Activated T-cell treated with anti-CD3 and anti-CD28 coated beads, Interleukin-2, amount 50 U/mL, for 4 hours (primary cell): ENCODE results near the gene PEX6. TPM values are rescaled to one million over a fixed set of nuclear protein-coding genes. Genes with fewer than 3 reads are reported as not detected.
"Not testable (repeated sequence)": the region's sequence is repeated elsewhere in the genome, so short reads cannot be mapped to it uniquely, and the experiment has no call there.

Experiments
- ATAC-seq, 2 donors: fragments of 200-7000 bp; cut with Tn5 transposase; one replicate each; pipeline ENCODE4 v1.10.0; 2021
- DNase-seq: peaks from one replicate; pipeline ENCODE4 v3.0.0-alpha.2; 2020
- H3K27me3 Mint-ChIP-seq: one replicate; pipeline ENCODE4 v1.8.0; 2021; ENCODE audit warnings: low read depth, mixed read lengths
- H3K36me3 Mint-ChIP-seq: one replicate; pipeline ENCODE4 v1.8.0; 2022; ENCODE audit warnings: mixed read lengths; ENCODE audit not compliant: insufficient read depth
- H3K4me1 Mint-ChIP-seq: one replicate; pipeline ENCODE4 v1.8.0; 2021; ENCODE audit warnings: low read depth, mixed read lengths
- H3K4me3 Mint-ChIP-seq: one replicate; pipeline ENCODE4 v1.8.0; 2021; ENCODE audit warnings: mild to moderate bottlenecking, moderate library complexity, mixed read lengths
- H3K9me3 Mint-ChIP-seq: one replicate; pipeline ENCODE4 v1.8.0; 2021; ENCODE audit warnings: mixed read lengths
- total RNA-seq, 3 donors: library from RNA; stranded (reverse); gene quantifications; one replicate each; pipeline ENCODE4 v1.2.1, GENCODE V29; 2021

PEX6 gene
- total RNA-seq, 3 donors from 2014 or later: 4.2 to 13.2 (median 10.9) TPM

DNA sequence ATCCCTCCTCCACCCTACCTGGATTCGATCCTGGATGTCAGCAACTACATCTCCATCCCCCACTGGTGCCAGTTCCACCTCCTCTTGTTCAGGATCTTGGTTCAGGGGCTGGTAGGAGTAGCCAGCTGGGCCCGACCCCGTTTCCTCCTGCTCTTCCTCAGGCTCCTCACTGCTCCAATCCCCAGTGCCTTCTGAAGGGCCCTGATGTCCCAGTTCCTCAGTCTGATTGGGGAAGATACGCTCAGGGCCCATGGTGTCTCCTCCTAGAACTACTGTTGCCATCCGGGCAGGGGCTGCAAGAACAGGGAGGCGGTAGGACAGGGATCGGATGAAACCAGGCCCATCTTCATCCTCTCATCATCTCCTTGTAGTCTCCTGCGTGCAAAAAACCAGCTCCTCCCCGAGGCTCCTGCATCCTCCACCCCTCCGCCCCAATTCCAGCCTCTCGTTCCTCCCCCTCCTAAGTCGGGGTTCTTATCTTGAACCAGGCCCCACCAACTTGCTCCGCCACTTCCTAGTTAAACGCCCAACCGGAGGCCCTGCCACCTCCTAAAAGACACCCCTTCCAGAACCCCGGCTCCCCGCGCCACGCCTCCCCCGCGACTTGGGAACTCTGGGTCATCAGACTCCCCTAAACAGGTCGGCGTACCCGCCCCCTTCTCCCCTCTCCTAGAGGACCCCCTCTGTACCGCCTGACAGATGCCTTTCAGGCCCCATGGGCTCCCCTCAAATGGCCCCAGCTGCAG is 34.3 kb upstream of the PEX6 start:
- Mint-ChIP-seq H3K9me3 (no peaks in the 10 kb centered on the region), H3K27me3 (no peaks in the 10 kb centered on the region), H3K4me1 (peaks cover 56% of the 10 kb centered on the region), H3K4me3 (peak overlapping the region; percentile 95), H3K36me3 (peaks cover 22% of the 10 kb centered on the region)
- DNase-seq: no peak
- peak; percentile 34 to 39 for ATAC-seq

DNA sequence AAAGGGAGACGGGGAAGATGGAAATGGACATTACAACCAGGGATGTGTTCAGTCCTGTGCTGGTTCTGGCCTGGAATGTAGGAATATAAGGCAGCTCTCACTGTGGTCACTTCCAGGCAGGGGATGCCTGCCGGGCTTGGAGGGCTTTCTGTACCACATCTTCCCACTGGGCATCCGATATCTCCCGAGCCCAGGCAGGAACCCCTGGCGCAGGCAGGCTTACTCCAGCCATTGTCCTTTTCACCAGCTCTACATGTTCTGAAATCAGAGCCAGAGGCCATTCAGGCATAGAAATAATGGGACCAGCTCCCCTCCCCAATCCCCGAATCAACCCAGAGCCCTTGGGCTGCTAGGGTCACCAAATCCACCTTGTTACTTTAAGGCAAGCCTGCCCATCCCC is 33.4 kb upstream of the PEX6 start:
- Mint-ChIP-seq H3K9me3 (no peaks in the 10 kb centered on the region), H3K36me3 (peaks cover 19% of the 10 kb centered on the region), H3K4me1 (peaks cover 51% of the 10 kb centered on the region), H3K27me3 (no peaks in the 10 kb centered on the region), H3K4me3 (peak overlapping the region; percentile 95)
- DNase-seq (no peak), ATAC-seq (no peak)

DNA sequence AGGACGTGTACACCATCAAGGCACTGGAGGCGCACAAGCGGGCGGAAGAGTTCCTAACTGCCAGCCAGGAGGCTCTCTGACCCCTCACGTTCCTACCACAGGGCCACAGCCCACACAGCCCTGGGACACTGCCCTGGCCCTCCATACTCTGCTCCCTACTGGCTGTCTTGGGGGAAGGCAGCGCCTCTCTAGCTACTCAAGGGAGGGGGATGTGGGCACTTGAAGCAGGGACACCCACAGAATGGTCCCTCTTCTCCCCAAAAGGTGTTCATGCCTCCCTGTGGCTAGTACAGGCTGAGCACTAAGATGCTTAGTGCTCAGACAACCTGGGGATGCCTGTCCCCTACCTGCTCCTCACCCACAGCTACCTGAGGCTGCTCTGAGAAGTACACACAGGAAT is 32.2 kb upstream of the PEX6 start:
- Mint-ChIP-seq H3K9me3 (no peaks in the 10 kb centered on the region), H3K4me3 (peak overlapping the region; percentile 57), H3K36me3 (peaks cover 19% of the 10 kb centered on the region), H3K4me1 (peaks cover 40% of the 10 kb centered on the region), H3K27me3 (no peaks in the 10 kb centered on the region)
- ATAC-seq (no peak), DNase-seq (no peak)

DNA sequence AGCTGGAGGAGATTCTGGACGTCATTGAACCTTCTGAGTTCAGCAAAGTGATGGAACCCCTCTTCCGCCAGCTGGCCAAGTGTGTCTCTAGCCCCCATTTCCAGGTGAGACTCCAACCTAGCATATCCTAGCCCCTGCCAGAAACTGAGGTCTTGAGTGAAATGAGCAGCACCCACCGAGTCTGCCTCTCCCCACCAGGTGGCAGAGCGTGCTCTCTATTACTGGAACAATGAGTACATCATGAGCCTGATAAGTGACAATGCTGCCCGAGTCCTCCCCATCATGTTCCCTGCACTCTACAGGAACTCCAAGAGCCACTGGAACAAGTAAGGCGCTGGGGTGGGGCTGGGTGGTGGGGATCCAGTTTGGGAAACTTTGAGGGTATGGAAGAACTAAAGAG is 30.1 kb upstream of the PEX6 start:
- DNase-seq (peak; percentile 31), ATAC-seq (no peak)
- Mint-ChIP-seq H3K9me3 (no peaks in the 10 kb centered on the region), H3K4me1 (peaks cover 24% of the 10 kb centered on the region), H3K27me3 (no peaks in the 10 kb centered on the region), H3K36me3 (peaks cover 21% of the 10 kb centered on the region), H3K4me3 (no peak overlapping the region)

DNA sequence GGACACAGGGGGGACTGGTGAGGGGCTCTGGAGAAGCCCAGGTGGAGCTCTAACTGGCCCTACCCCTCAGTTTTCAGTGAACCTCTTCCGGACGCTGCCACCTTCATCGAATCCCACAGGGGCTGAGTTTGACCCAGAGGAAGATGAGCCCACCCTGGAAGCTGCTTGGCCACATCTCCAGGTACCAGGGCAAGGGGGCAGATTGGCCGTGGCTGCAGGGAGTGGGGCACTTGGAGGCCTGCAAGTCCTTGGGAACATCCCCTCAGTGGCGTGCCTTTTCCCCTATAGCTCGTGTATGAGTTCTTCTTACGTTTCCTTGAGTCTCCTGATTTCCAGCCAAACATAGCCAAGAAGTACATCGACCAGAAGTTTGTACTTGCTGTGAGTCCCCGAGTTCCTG is 28.1 kb upstream of the PEX6 start:
- Mint-ChIP-seq H3K36me3 (peaks cover 21% of the 10 kb centered on the region), H3K4me3 (no peak overlapping the region), H3K4me1 (peaks cover 6% of the 10 kb centered on the region), H3K27me3 (no peaks in the 10 kb centered on the region), H3K9me3 (no peaks in the 10 kb centered on the region)
- ATAC-seq (no peak), DNase-seq (no peak)

DNA sequence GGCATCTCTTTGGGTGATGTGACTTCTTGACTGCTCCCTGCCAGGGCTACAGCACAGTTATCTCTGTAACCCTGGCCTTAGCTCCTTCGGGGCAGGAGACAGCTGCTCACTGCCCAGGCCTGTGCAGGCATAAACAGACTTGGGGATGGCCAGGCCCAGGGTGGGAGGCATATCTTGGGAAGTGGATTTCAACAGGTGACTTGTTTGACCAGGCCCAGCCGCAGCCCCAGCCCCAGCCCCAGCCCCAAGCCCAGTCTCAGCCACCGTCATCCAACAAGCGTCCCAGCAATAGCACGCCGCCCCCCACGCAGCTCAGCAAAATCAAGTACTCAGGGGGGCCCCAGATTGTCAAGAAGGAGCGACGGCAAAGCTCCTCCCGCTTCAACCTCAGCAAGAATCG is 27.3 kb upstream of the PEX6 start:
- Mint-ChIP-seq H3K9me3 (no peaks in the 10 kb centered on the region), H3K4me1 (no peaks in the 10 kb centered on the region), H3K36me3 (peaks cover 16% of the 10 kb centered on the region), H3K27me3 (no peaks in the 10 kb centered on the region), H3K4me3 (no peak overlapping the region)
- DNase-seq (no peak), ATAC-seq (no peak)

DNA sequence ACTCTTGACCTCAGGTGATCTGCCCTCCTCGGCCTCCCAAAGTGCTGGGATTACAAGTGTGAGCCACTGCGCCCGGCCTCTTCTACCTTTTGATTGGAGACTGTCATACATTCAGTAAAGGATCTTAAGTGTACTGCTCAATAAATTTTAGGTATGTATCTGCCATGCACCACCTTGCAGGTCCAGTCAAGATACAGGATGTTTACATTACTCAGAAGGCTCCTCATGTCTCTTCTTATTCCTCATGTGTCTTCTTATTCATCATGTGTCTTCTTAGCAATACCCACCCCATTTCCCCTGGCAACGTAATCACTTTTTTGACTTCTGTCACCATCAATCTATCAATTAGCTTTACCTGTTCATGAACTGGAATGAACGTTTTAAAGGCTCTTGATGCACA is 26.9 kb upstream of the PEX6 start:
- no peak for DNase-seq
- H3K4me3 Mint-ChIP-seq: no peak overlapping the region
- no peak for ATAC-seq
- no peaks in the 10 kb centered on the region for H3K27me3 Mint-ChIP-seq
- peaks cover 14% of the 10 kb centered on the region for H3K36me3 Mint-ChIP-seq
- no peaks in the 10 kb centered on the region for H3K9me3 Mint-ChIP-seq
- no peaks in the 10 kb centered on the region for H3K4me1 Mint-ChIP-seq

DNA sequence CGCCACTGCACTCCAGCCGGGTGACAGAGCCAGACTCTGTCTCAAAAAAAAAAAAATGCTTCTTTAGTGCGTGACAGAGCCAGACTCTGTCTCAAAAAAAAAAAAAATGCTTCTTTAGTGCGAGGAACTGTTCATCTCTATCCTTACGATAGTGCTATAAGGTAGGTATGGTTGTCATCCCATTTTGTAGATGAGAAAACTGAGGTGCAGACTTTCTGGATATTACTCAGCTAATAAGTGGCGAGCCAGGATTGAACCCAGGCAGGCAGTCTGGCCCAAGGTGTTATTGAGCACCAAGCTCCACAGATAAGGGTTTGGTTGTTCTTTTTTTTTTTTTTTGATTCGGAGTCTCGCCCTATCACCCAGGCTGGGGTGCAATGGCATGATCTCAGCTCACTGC is 22.9 kb upstream of the PEX6 start:
- H3K36me3 Mint-ChIP-seq: peaks cover 6% of the 10 kb centered on the region
- DNase-seq (no peak), ATAC-seq (no peak)
- no peaks in the 10 kb centered on the region for H3K9me3 Mint-ChIP-seq
- no peaks in the 10 kb centered on the region for H3K27me3 Mint-ChIP-seq
- H3K4me1 Mint-ChIP-seq: no peaks in the 10 kb centered on the region
- no peak overlapping the region for H3K4me3 Mint-ChIP-seq

DNA sequence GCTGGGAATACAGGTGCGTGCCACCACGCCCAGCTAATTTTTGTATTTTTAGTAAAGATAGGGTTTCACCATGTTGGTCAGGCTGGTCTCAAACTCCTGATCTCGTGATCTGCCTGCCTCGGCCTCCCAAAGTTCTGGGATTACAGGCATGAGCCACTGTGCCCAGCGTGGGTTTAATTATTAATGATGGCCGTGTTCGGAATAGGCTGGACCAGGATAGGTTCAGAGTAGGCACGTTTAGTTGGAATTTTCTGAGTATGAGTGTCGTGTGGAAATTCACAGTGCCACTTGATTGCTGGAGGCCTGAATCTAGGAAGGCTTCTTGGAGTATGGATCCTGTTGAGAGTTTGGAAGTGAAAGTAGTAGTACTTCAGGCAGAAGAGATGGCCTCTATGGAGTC is 19.2 kb upstream of the PEX6 start:
- not testable (repeated sequence) for ATAC-seq, H3K27me3 Mint-ChIP-seq, H3K36me3 Mint-ChIP-seq, H3K4me3 Mint-ChIP-seq, H3K9me3 Mint-ChIP-seq, H3K4me1 Mint-ChIP-seq, DNase-seq

DNA sequence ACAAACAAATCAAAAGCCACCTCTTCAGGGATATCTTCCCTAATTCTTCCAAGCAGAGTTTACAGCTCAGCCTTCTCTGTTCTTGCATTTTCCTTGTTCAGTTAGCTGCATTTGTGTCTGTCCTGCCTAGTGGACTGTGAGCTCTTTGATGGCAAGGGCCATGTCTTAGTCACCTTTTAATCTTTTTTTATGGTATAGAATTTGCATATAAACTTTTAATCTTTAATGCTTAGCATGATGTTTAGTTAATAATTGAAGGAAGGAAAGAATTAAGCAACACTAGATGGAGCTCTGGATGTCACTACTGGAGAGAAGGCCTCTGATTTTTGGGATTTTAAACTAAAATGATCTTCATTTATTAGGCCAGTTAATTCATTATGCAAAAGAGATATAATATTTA is 17.5 kb upstream of the PEX6 start:
- DNase-seq (no peak), ATAC-seq (no peak)
- Mint-ChIP-seq H3K9me3 (no peaks in the 10 kb centered on the region), H3K36me3 (peaks cover 6% of the 10 kb centered on the region), H3K4me3 (no peak overlapping the region), H3K27me3 (no peaks in the 10 kb centered on the region), H3K4me1 (peaks cover 2% of the 10 kb centered on the region)

DNA sequence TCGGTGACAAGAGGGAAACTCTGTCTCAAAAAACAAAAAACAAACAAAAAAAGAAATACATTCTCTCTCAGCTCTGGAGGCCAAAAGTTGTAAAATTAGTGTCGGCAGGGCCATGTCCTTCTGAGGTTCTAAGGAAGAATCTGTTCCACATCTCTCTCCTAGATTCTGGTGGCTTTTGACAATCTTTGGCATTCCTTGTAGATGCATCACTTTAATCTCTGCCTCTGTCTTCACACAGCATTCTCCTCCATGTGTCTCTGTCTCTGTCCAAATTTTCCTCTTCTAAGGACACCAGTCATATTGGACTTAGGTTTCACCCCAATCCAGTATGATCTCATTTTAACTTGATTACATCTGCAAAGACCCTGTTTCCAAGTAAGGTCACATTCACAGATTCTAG is 14.5 kb upstream of the PEX6 start:
- DNase-seq (no peak), ATAC-seq (no peak)
- peaks cover 6% of the 10 kb centered on the region for H3K4me1 Mint-ChIP-seq
- H3K36me3 Mint-ChIP-seq: peaks cover 14% of the 10 kb centered on the region
- no peaks in the 10 kb centered on the region for H3K27me3 Mint-ChIP-seq
- H3K9me3 Mint-ChIP-seq: no peaks in the 10 kb centered on the region
- H3K4me3 Mint-ChIP-seq: no peak overlapping the region

DNA sequence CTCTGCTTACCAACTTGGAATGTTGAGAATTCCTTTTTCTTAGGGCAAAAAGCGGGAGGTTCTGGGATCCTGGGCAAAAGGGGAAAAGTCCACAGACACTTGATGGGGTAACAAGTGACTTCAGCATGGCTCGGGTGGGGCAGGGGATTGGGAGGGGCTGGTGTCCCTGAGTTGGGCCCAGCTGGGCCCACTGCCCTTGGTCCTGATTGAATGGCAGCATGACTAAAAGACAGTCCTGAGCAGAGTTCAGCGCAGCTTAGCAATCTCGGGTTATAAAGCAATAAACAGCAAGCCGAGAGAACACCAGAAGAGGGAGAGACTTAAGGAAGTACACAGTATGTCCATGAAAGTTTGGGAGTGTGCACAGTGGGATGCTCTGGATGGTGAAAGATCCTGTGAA is 10.9 kb upstream of the PEX6 start:
- peaks cover 17% of the 10 kb centered on the region for H3K36me3 Mint-ChIP-seq
- H3K27me3 Mint-ChIP-seq: no peaks in the 10 kb centered on the region
- H3K9me3 Mint-ChIP-seq: no peaks in the 10 kb centered on the region
- H3K4me1 Mint-ChIP-seq: peaks cover 39% of the 10 kb centered on the region
- DNase-seq (no peak), ATAC-seq (no peak)
- no peak overlapping the region for H3K4me3 Mint-ChIP-seq

DNA sequence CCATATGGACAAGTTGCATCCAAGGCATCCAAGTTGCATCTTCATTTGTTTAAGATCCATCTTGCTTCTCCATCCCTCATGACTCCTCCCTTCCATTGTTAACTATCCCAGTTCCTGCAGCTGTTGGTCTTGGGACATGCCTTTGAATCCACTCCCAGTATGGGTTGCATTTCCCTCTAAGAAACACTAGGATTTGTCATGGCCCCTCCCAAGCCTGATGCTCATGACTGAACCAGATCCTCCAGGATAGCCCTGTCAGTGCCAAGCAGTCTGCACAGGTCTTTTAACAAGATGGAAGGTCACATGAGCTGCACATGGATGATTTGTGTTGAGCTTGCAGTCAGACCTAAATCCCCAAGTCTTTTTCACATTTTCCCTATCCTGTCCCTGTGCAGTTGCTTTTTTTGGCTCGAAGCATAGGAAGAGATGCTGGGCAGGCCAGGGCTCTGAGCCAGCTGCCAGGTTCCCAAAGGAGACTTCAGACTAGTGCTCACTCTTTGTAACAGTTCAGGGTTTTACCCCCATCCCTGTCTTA is 9.6 kb upstream of the PEX6 start:
- H3K4me3 Mint-ChIP-seq: no peak overlapping the region
- H3K36me3 Mint-ChIP-seq: peaks cover 17% of the 10 kb centered on the region
- DNase-seq (no peak), ATAC-seq (no peak)
- peaks cover 45% of the 10 kb centered on the region for H3K4me1 Mint-ChIP-seq
- H3K9me3 Mint-ChIP-seq: no peaks in the 10 kb centered on the region
- H3K27me3 Mint-ChIP-seq: no peaks in the 10 kb centered on the region

DNA sequence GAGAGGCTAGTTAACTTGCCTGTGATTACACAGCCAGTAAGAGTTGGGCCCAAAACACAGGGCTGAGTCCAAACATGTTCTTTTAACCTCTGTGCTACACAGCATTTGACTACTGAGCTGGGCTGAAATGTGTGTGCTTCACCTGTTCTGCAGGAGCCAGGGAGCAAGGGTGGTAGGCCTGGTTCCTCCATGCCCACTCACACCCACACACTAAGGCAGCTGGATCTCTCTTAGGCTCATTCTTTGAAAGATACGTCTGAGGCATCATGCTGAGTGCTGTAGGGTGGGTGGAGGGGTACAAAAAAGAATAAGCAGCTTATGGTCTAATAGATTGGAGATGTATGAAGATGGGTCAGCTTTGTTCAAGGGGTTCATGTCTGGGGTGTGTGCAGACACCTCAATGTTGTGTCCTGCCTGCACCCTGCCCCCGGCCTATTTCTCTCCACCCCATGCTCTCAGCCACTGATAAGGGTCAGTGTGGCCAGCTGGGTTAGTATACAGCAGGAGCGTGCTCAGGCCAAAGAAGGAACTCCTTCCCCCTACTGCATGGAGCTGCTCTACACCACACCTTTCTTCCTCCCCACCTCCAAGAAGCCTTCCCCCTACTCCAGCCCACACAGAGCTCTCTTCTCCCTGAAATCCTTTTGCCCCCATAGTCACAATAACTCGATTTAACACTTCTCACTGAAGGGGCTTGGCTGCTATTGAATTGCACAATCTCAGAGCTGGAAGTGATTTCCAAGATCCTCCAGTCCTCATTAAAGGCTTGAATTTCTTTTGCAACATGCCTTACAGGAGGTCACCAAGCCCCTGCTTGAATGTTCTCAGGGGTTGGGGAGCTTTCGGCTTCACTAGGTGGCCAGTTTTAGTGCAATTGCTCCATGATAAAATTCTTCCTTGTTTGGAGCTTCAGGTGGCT is 8.8 kb upstream of the PEX6 start:
- Mint-ChIP-seq H3K4me1 (peaks cover 49% of the 10 kb centered on the region), H3K4me3 (no peak overlapping the region), H3K36me3 (peaks cover 17% of the 10 kb centered on the region), H3K9me3 (no peaks in the 10 kb centered on the region), H3K27me3 (no peaks in the 10 kb centered on the region)
- ATAC-seq: no peak
- DNase-seq: no peak
